Colonic mucosa (tissue), 4 donors: ENCODE data around the gene GPC6. TPM values are rescaled to one million over a fixed set of nuclear protein-coding genes. Genes with fewer than 3 reads are reported as not detected.

Source experiments
- DNase-seq: peaks from one replicate; pipeline ENCODE4 v3.0.0-alpha.2; 2020
- H3K27ac ChIP-seq: fragments of 200-600 bp; one replicate; pipeline ENCODE4 v1.8.0; 2021
- H3K27me3 ChIP-seq: fragments of 200-600 bp; one replicate; pipeline ENCODE4 v1.8.0; 2021
- H3K36me3 ChIP-seq: fragments of 200-600 bp; one replicate; pipeline ENCODE4 v1.8.0; 2021
- H3K4me1 ChIP-seq: fragments of 200-600 bp; one replicate; pipeline ENCODE4 v1.8.0; 2021; ENCODE audit warnings: mild to moderate bottlenecking
- H3K4me3 ChIP-seq: fragments of 200-600 bp; one replicate; pipeline ENCODE4 v1.8.0; 2021
- H3K9ac ChIP-seq, 2 donors: one replicate each; pipeline ENCODE4 v1.7.0; 2013; ENCODE audit warnings: control low read depth in 2 of 2, low read depth in 2 of 2, low read length in 2 of 2
- H3K9me3 ChIP-seq: fragments of 200-600 bp; one replicate; pipeline ENCODE4 v1.8.0; 2021
- CTCF ChIP-seq: fragments of 200-600 bp; IDR thresholded peaks from one replicate; pipeline ENCODE4 v1.8.0; 2022; ENCODE audit warnings: antibody characterized with exemption, mild to moderate bottlenecking
- intact Hi-C: fragments of 100-400 bp; cut with DNase I; formaldehyde crosslinking; loops from one replicate; pipeline ENCODE4 v1.14.1; 2022
- total RNA-seq, 2 donors: library from RNA; stranded (reverse); fragmentation: NEBNext Ultra II Directional in 1 of 2; extraction: Animal tissue kit (Norgen Biotek cat#: 25700) in 1 of 2; gene quantifications; one replicate each; pipeline ENCODE4 v1.2.1, GENCODE V29; 2021
- donor health status: healthy.
- donor health status: DM: no; HTN: no; CAD: no.
- donor health status: DM: no; HTN: no; CAD: no.

Gene GPC6
- total RNA-seq, 2 donors from 2014 or later = 2.3 to 4.0 TPM

DNA sequence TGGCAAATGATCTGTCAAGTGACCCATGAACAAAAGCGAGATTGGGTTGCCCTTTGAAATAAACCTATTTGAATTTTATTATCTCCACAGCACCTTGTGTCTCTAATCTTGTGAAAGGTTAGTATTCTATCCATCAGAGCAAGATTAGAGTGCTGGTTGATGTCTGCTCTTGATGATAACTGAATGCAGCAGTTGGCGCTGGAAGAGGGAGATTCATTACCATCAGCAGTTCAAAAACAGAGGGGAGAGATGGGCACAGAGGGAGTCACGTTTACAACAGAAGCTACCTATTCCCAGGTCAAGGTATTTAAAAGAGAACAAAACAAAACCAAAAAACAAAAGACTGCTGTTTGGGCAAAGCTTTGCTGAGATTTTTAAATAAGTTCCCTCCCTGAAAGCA lies 588.1 kb downstream of the GPC6 start:
- Histone ChIP-seq H3K4me3 (no peak overlapping the region), H3K9me3 (no peaks in the 10 kb centered on the region), H3K27me3 (no peaks in the 10 kb centered on the region), H3K4me1 (no peaks in the 10 kb centered on the region), H3K27ac (no peak overlapping the region), H3K9ac (no peak overlapping the region), H3K36me3 (no peaks in the 10 kb centered on the region)
- no peak for DNase-seq
- no peak for TF ChIP-seq CTCF
- intact Hi-C loops = no loop called here

DNA sequence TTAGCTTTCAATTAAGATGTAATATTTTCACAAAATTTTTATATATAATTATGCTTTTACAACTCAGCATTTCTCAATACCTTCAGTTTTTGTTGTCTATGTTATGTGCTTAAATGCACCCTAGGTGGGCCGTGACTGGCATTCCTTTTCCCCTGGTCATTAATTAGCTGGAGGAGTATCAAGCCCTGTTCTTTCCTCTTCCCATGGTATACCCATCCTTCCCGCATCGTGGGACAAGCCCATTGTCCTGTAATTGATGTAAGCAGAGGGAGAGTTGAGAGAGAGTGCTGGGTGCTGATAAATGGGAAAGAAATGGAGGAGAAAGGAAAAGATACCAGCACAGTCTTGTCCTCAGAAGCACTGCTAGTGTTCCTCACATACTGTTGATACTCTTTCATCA lies 591.7 kb downstream of the GPC6 start:
- H3K9ac ChIP-seq = no peak overlapping the region
- TF ChIP-seq CTCF = no peak

DNA sequence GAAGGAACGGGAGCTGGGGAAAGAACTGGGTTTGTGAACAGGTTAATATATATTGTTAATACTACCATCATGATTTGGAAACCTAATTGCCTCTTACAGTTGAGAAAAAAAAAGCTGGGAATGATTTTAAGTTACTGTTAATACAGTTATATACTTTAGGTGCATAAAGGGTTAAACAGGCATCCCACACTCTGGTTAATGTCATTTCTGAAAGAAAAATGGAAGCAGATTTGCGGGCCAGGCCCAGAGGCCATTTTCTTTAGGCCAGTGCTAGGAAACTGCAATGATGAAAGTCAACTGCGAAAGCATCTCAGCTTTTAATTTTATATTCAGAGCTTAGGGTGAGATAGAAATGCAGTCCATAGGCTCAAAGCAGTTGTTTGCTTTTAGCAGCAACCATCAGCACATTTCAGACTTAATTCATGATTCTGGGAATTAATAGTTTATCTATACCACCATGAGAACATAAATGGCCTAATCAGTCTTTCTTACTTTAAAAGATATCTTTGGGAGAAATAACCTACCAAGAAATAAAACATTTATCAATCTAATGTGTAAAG lies 592.8 kb downstream of the GPC6 start:
- no peak overlapping the region for H3K9ac ChIP-seq
- no peaks in the 10 kb centered on the region for H3K36me3 ChIP-seq
- H3K4me1 ChIP-seq = no peaks in the 10 kb centered on the region
- no peaks in the 10 kb centered on the region for H3K27me3 ChIP-seq
- no peak overlapping the region for H3K4me3 ChIP-seq
- H3K9me3 ChIP-seq = no peaks in the 10 kb centered on the region
- intact Hi-C loops = no loop called here
- H3K27ac ChIP-seq = no peak overlapping the region
- no peak for DNase-seq
- no peak for TF ChIP-seq CTCF

More for the DNA sequence above, 591.7 kb downstream of the GPC6 start:
- intact Hi-C loops = no loop called here
- no peaks in the 10 kb centered on the region for H3K4me1 ChIP-seq
- no peaks in the 10 kb centered on the region for H3K36me3 ChIP-seq
- no peak overlapping the region for H3K27ac ChIP-seq
- no peak overlapping the region for H3K4me3 ChIP-seq
- H3K27me3 ChIP-seq = no peaks in the 10 kb centered on the region
- DNase-seq = no peak
- H3K9me3 ChIP-seq = no peaks in the 10 kb centered on the region

DNA sequence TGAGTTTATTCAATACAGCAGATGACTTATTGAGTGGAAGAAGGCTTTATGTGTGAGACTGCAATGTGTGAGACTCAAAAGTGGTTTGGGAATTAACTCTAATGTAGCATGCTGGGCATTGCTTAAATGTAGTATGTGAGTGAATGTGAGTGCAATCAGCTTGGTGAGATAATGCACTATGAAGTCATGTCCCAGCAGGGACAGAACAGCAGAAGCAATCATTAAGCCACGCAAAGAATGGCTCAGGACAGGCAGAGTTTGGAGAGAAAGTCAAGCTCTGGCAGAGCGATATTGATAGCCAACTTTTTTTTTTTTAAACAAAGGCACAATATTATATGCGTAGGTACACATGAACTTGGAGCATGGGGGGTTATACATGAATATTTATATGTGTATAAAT lies 597.7 kb downstream of the GPC6 start:
- no peak for TF ChIP-seq CTCF
- H3K27me3 ChIP-seq = no peaks in the 10 kb centered on the region
- H3K9me3 ChIP-seq = no peaks in the 10 kb centered on the region
- H3K27ac ChIP-seq = no peak overlapping the region
- no peak overlapping the region for H3K4me3 ChIP-seq
- intact Hi-C loops = no loop called here
- H3K9ac ChIP-seq = no peak overlapping the region
- no peaks in the 10 kb centered on the region for H3K4me1 ChIP-seq
- DNase-seq = no peak
- H3K36me3 ChIP-seq = no peaks in the 10 kb centered on the region

DNA sequence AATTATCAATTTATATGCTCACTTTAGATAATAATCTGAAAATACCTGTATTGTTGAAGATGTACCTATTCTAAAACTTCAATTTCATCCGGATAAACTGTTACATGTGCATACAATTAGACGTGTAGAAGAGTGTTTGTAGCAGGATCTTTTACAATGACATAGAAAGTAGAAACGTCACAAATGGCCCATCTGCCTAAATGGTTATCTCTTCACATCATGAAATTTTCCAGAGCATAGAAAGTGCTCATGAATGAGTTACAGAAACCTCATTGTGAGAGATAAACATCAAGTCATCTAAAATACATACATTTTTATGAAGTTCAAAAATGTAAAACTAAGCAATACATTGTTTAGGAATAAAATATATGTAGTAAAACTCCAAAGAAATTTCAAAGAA lies 607.4 kb downstream of the GPC6 start:
- Histone ChIP-seq H3K36me3 (no peaks in the 10 kb centered on the region), H3K4me3 (no peak overlapping the region), H3K27me3 (no peaks in the 10 kb centered on the region), H3K27ac (no peak overlapping the region), H3K4me1 (no peaks in the 10 kb centered on the region), H3K9me3 (no peaks in the 10 kb centered on the region), H3K9ac (no peak overlapping the region)
- intact Hi-C loops = no loop called here
- DNase-seq = no peak
- TF ChIP-seq CTCF = no peak
